GM21717 (cell line): ENCODE results near the gene ANKS4B.
"Not testable (repeated sequence)": the region's sequence is repeated elsewhere in the genome, so short reads cannot be mapped to it uniquely, and the experiment has no call there.

Experiments used
- ATAC-seq: cut with Tn5 transposase; IDR thresholded peaks from one replicate; pipeline ENCODE4 v1.9.1; 2021; ENCODE audit warnings: mild to moderate bottlenecking, moderate library complexity; ENCODE audit not compliant: unreplicated experiment

Gene ANKS4B

GRCh38 chr16:21262779-21263639 is 29.5 kb downstream of the ANKS4B start:
- ATAC-seq = no peak

DNA sequence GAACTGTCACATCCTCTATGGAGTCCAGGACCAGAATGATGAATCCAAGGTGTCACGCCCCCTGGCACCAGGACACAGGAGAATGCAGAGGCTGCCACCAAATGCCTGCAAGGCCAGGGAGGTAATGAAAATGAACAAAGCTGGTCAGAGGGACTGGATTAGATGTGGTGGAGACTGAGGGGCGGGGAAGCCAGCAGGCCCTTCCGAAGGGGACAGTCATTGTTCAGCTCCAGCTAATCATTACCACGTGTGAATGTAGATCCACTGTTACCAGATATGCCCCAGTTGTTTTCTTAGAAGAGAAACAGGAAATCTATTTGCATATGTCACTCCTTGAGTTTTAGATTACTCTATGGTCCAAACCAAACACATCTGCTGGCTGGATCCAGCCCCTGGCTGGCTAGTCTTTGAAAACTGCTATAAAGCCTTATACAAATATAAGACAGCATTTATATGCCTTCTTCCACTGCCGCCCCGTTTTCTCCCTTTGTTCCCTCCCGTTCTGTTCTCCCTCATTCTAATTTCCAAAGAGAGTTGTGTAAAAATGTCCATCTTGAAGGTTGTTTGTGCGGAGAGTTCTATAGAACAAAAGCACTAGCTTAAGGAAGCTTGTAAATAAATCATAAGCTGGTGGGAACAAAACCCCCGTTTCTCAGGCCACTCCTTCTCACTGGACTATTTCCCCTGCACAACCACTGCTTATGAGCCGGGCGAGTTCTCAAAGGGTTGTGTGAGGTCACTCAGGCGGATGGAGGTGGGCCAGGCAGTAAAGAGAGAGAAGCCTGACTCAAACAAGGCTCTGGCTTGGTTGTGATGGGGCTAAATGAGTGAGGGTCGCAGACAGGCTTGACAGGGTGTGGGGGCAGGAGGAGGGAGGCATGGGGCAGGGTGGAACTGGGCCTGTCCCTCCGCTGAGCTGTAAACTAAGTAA is 30.4 kb downstream of the ANKS4B start:
- ATAC-seq = no peak

GRCh38 chr16:21264571-21265036 is 31.1 kb downstream of the ANKS4B start:
- ATAC-seq = no peak

- no peak for ATAC-seq
Observed at GRCh38 chr16:21265104-21265837, 31.8 kb downstream of the ANKS4B start.

GRCh38 chr16:21267298-21267697 is 33.8 kb downstream of the ANKS4B start:
- no peak for ATAC-seq

DNA sequence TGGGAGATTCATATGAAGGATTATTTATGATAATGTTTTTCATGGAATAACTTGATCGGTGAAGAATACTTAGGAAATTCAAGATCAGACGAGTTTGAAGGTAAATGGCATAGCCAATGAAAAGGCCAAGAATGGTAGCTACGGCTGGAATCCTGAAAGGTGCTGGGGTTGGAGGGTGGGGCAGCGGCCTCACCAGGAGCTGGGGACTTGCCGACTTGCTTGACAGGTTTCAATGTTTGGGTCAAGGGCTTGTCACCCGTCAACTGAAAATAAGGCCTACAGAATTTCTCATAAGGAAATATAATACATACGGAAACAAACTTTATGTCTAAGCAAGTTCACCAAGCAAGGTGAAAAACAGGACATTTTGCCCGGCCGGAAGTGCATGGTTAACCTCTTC is 34.7 kb downstream of the ANKS4B start:
- no peak for ATAC-seq

GRCh38 chr16:21272253-21272652 is 38.8 kb downstream of the ANKS4B start:
- ATAC-seq = no peak

GRCh38 chr16:21272763-21273162 is 39.3 kb downstream of the ANKS4B start:
- ATAC-seq = not testable (repeated sequence)

GRCh38 chr16:21274172-21274726 is 40.8 kb downstream of the ANKS4B start:
- ATAC-seq = no peak

GRCh38 chr16:21275529-21275928 is 42.0 kb downstream of the ANKS4B start:
- ATAC-seq = no peak

GRCh38 chr16:21276090-21276489 is 42.6 kb downstream of the ANKS4B start:
- ATAC-seq = no peak

- no peak for ATAC-seq
Observed at GRCh38 chr16:21277045-21277926, 43.8 kb downstream of the ANKS4B start.

DNA sequence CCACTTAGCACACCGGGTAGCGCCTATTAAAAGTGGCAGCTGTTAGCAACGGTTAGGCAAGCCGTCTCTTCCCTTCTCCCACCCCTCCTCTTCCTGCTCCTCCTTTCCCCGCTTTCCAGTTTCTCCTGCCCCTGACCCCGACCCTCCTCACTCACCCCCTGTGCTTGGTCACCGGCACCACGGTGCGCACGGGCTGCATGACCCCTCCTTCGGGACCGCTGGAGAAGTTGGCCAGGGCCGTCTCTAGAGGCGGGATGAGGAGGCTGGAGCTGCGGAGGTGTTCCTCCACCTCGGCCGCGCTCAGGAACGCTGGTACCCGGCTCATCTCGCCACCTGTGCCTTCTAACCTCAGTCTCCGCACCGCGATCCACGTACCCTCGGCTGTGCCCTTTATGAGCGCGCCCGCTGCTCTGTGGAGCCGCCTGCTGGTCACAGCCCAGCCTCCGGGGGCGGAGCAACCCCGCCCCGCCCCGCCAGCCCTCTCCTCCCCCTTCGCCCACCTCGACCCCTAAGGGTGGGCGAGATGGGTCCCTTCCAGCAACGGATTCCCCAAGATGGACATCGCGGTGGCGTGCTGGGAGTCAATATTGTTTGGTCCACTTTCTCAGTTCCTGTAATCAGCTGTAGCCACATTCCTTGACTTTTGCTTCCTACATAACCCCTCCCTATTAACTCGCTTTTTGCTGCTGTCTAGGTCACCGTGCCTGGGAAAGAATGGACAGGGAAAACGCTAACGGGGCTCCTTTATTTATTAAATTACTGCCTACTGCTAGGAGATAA is 44.6 kb downstream of the ANKS4B start, which contains the start of gene CRYM:
Gene CRYM, minus strand, starts transcription at position 364 of the 780 bp plus-strand sequence. Its CDS starts 39 bp downstream, at position 325.
- ATAC-seq = no peak

- ATAC-seq = no peak
Observed at GRCh38 chr16:21279501-21279900, 46.0 kb downstream of the ANKS4B start.

DNA sequence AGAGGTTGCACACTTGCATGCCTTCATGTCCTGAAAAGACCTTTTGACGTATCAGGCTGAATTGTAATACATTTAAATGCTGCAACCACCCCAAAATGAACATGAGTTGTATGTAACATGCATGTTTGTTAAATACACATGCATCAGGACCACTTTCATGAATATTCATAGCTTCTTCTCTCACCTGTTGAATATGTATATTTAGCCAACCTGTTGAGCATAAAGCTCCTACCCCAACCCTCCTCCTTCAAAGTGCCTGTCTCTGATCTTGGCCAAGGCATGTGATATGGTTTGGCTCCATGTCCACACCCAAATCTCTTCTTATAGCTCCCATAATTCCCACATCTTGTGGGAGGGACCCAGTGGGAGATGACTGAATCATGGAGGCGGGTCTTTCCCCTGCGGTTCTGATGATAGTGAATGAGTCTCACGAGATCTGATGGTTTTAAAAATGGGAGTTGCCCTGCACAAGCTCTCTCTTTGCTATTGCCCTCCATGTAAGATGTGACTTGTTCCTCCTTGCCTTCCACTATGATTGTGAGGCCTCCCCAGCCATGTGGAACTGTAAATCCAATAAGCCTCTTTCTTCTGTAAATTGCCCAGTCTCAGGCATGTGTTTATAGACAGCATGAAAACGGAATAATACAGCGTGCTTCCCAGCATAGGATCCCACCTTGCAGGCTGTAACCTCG is 48.3 kb downstream of the ANKS4B start:
- ATAC-seq = no peak

GRCh38 chr16:21283521-21284289 is 50.2 kb downstream of the ANKS4B start:
- ATAC-seq = no peak

- no peak for ATAC-seq
Observed at GRCh38 chr16:21284414-21284813, 50.9 kb downstream of the ANKS4B start.
